ENCODE measurements around the gene HTD2. TPM values are rescaled to one million over a fixed set of nuclear protein-coding genes. Genes with fewer than 3 reads are reported as not detected.

Gene HTD2
- total RNA-seq, 3 donors from 2014 or later, result 10.6 to 19.6 (median 11.1) TPM

DNA sequence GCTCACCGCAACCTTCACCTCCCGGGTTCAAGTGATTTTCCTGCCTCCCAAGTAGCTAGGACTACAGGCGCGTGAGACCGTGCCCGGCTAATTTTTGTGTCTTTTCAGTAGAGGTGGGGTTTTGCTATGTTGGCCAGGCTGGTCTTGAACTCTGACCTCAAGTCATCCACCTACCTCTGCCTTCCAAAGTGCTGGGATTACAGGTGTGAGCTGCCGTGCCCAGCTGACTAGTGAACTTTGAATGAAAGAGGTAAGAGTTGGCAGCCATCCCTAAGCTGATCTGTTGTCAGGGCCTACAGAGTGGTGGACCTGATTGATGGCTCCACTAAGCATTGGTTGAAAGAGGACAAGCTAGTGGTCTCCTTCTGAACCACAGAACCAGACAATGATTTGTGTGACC, 41.7 kb downstream of the HTD2 start:
- Histone ChIP-seq H3K4me3 (no peak overlapping the region), H3K36me3 (no peaks in the 10 kb centered on the region), H3K9me3 (no peaks in the 10 kb centered on the region), H3K4me1 (peaks cover 0 to 4% of the 10 kb centered on the region in 2 donors), H3K27ac (no peak overlapping the region), H3K27me3 (no peaks in the 10 kb centered on the region)
- TF ChIP-seq, protein P1, sequence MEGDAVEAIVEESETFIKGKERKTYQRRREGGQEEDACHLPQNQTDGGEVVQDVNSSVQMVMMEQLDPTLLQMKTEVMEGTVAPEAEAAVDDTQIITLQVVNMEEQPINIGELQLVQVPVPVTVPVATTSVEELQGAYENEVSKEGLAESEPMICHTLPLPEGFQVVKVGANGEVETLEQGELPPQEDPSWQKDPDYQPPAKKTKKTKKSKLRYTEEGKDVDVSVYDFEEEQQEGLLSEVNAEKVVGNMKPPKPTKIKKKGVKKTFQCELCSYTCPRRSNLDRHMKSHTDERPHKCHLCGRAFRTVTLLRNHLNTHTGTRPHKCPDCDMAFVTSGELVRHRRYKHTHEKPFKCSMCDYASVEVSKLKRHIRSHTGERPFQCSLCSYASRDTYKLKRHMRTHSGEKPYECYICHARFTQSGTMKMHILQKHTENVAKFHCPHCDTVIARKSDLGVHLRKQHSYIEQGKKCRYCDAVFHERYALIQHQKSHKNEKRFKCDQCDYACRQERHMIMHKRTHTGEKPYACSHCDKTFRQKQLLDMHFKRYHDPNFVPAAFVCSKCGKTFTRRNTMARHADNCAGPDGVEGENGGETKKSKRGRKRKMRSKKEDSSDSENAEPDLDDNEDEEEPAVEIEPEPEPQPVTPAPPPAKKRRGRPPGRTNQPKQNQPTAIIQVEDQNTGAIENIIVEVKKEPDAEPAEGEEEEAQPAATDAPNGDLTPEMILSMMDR (IDR thresholded peaks at IDR 0.05), result no peak
- TF ChIP-seq POLR2A (IDR thresholded peaks at IDR 0.05) (no peak), POLR2AphosphoS5 (IDR thresholded peaks at IDR 0.05) (no peak)
- DNase-seq (ENCODE audit: low spot score in 2 of 2), result no peak
- intact Hi-C loops (cut with DNase I; ENCODE audit: low total_unique reads), result no loop called here

GRCh38 chr3:58349792-58350626, 43.7 kb downstream of the HTD2 start:
- no peaks in the 10 kb centered on the region for H3K9me3 ChIP-seq
- H3K4me3 ChIP-seq, result no peak overlapping the region
- DNase-seq (ENCODE audit: low spot score in 2 of 2), result peak in 1 of 2 donors; percentile 21
- no peak for TF ChIP-seq POLR2A (IDR thresholded peaks at IDR 0.05)
- TF ChIP-seq POLR2AphosphoS5 (IDR thresholded peaks at IDR 0.05), result no peak
- TF ChIP-seq, protein P1 (IDR thresholded peaks at IDR 0.05), result no peak
- H3K36me3 ChIP-seq, result no peaks in the 10 kb centered on the region
- H3K27me3 ChIP-seq, result no peaks in the 10 kb centered on the region
- H3K27ac ChIP-seq, result no peak overlapping the region
- intact Hi-C loops (cut with DNase I; ENCODE audit: low total_unique reads), result no loop called here
- peaks cover 0 to 4% of the 10 kb centered on the region in 2 donors for H3K4me1 ChIP-seq

- no peak for DNase-seq (ENCODE audit: low spot score in 2 of 2)
- H3K4me3 ChIP-seq, result no peak overlapping the region
- no peaks in the 10 kb centered on the region for H3K27me3 ChIP-seq
- H3K4me1 ChIP-seq, result peaks cover 0 to 4% of the 10 kb centered on the region in 2 donors
- no peak overlapping the region for H3K27ac ChIP-seq
- H3K9me3 ChIP-seq, result no peaks in the 10 kb centered on the region
- no peaks in the 10 kb centered on the region for H3K36me3 ChIP-seq
- intact Hi-C loops (cut with DNase I; ENCODE audit: low total_unique reads), result no loop called here
- TF ChIP-seq POLR2A (IDR thresholded peaks at IDR 0.05) (no peak), POLR2AphosphoS5 (IDR thresholded peaks at IDR 0.05) (no peak)
- TF ChIP-seq, protein P1 (IDR thresholded peaks at IDR 0.05), result no peak
Observed at GRCh38 chr3:58350627-58351013, 44.3 kb downstream of the HTD2 start.

DNA sequence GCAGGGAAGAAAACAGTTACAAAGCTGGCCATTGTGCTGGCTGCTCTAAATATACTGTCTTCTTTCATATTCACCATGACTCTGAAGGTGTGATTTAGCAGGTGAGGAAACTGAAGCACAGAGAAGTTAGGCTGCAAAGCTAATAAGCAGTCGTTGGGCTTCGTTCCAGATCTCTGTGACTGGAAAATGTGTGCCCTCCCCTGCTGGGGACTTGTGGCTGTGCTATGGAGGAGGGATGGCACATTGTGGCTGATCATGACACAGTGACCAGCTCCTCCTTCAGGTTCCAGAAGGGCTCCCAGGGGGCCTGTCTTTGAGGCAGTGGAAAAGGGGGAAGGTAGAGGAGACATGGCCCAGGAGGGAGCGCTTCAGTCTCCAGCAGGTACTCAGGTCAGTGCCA, 45.6 kb downstream of the HTD2 start:
- TF ChIP-seq, protein P1 (IDR thresholded peaks at IDR 0.05), result no peak
- TF ChIP-seq POLR2AphosphoS5 (IDR thresholded peaks at IDR 0.05) (no peak), POLR2A (IDR thresholded peaks at IDR 0.05) (no peak)
- peaks cover 0 to 4% of the 10 kb centered on the region in 2 donors for H3K4me1 ChIP-seq
- no peaks in the 10 kb centered on the region for H3K36me3 ChIP-seq
- no peak overlapping the region for H3K27ac ChIP-seq
- intact Hi-C loops (cut with DNase I; ENCODE audit: low total_unique reads), result no loop called here
- no peaks in the 10 kb centered on the region for H3K9me3 ChIP-seq
- no peak for DNase-seq (ENCODE audit: low spot score in 2 of 2)
- no peak overlapping the region for H3K4me3 ChIP-seq
- no peaks in the 10 kb centered on the region for H3K27me3 ChIP-seq

DNA sequence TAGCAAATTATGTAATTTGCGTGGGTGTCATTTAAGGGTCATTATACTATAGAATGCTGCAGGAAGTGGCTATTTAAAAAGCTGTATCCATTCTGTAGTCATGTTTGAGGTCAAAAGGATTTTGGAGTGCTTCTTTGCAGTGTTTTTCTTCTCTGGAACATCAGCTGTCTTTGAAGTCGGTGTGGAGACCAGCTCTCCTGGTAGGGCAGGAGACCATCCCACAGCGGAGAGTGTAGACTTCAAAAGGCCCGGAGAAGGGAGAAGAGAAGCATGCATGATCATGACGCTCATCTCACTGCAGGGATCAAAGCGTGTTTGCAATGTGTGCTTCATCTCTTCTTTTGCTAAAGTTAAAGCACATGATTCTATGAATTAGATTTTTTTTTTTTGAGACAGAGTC, 46.3 kb downstream of the HTD2 start:
- peaks cover 0 to 4% of the 10 kb centered on the region in 2 donors for H3K4me1 ChIP-seq

More for the DNA sequence above, 46.3 kb downstream of the HTD2 start:
- no peak overlapping the region for H3K4me3 ChIP-seq
- no peaks in the 10 kb centered on the region for H3K27me3 ChIP-seq
- intact Hi-C loops (cut with DNase I; ENCODE audit: low total_unique reads), result no loop called here
- H3K9me3 ChIP-seq, result no peaks in the 10 kb centered on the region
- H3K27ac ChIP-seq, result no peak overlapping the region
- TF ChIP-seq, protein P1 (IDR thresholded peaks at IDR 0.05), result no peak
- H3K36me3 ChIP-seq, result no peaks in the 10 kb centered on the region
- DNase-seq (ENCODE audit: low spot score in 2 of 2), result no peak
